Endothelial cell of coronary artery (primary cell): ENCODE measurements around the gene SLC14A1. TPM values are rescaled to one million over a fixed set of nuclear protein-coding genes. Genes with fewer than 3 reads are reported as not detected.

Experiments
- total RNA-seq: library from RNA; depleted of rRNA; stranded (reverse); fragments of >200 nt; gene quantifications from 2 replicates; pipeline ENCODE4 v1.2.3, GENCODE V29; 2014

SLC14A1 gene
- 0.09 and 0.56 TPM in 2 replicates for total RNA-seq

DNA sequence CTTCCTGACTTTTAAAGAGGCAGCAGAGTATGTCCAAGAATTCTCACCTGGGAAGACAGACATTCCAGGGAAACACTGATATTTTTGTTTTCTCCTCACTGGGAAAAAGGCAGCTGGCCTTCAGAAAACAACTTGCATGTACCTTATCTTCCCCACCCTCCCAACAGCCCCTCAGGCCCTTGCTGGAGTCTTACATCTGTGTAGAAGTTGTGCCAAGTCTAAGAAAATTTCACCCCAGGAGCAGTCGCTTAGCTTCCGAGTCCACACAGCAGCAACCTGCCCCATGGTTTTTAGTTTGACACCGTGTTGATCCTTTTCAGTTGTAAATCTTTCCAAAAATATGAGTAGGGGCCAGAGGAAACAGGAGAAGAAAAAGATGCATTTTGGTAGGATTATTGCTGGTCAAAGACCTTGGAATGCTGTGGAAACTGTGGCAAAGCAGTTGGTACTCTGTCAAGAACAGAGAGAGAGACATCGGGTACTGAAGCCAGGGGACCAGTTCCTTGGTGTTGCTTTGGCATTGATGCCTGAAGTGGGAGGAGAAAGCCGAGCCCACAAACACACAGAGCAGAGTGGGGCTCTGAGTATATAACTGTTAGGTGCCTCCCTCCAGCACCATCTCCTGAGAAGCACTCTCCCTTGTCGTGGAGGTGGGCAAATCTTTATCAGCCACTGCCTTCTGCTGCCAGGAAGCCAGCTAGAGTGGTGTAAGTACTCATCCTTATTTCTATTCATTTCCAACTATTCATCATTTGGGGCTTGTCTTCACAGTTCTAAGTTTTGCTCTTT lies at the start of gene SLC14A1:
Gene SLC14A1, plus strand, starts transcription at position 615 of the 789 bp plus-strand sequence. CDS start 6,140 bp downstream, outside the sequence.

Other genes starting within 250 kb of the SLC14A1 start
- gene SLC14A2, start 108.7 kb upstream of the SLC14A1 start, total RNA-seq = under 0.01 TPM in 1 of 2 replicates, not detected in the other
- gene SIGLEC15, start 101.5 kb downstream of the SLC14A1 start, total RNA-seq = under 0.01 TPM in 1 of 2 replicates, not detected in the other
- 13.3 and 22.0 TPM in 2 replicates for gene EPG5, start 243.1 kb downstream of the SLC14A1 start, total RNA-seq